K562 (cell line): Measurements from ENCODE around the gene GLI1. TPM values are rescaled to one million over a fixed set of nuclear protein-coding genes. Genes with fewer than 3 reads are reported as not detected.

ENCODE experiments used
- CBFA2T2 ChIP-seq: fragments of 450-650 bp; conservative IDR thresholded peaks from 2 replicates; pipeline ENCODE4 v1.6.1; 2017; ENCODE audit warnings: mild to moderate bottlenecking
- CEBPG ChIP-seq, 3 experiments: fragments of 200-800 bp in 1 of 3; sonication (Bioruptor generic) in 1 of 3; sonication (generic) in 1 of 3; formaldehyde crosslinking in 1 of 3; IDR thresholded peaks in 2 of 3; conservative IDR thresholded peaks in 1 of 3; 2 replicates each; pipeline versions ENCODE4 v1.6.1 to v1.8.0; 2016 to 2022; ENCODE audit warnings: missing compliant biosample characterization in 2 of 3, missing genetic modification characterization in 2 of 3, mild to moderate bottlenecking in 1 of 3, missing genetic modification reagents in 1 of 3
- DMBX1 ChIP-seq: fragments of 250-450 bp; sonication (Bioruptor Pico); IDR thresholded peaks from 2 replicates; pipeline ENCODE4 v1.8.0; 2022; ENCODE audit warnings: inconsistent platforms, mild to moderate bottlenecking, moderate library complexity, borderline replicate concordance
- EP300 ChIP-seq: IDR thresholded peaks from 2 replicates; pipeline ENCODE4 v1.6.1; 2012; ENCODE audit warnings: low read length, improper control_type of control experiment
- KDM5B ChIP-seq: fragments of 200-600 bp; sonication (generic); IDR thresholded peaks from 2 replicates; pipeline ENCODE4 v1.6.1; 2012; ENCODE audit warnings: low read depth, mild to moderate bottlenecking, moderate library complexity, low read length, control low read depth, inconsistent platforms; ENCODE audit not compliant: insufficient replicate concordance
- KLF16 ChIP-seq: IDR thresholded peaks from 2 replicates; pipeline ENCODE4 v1.6.1; 2016; ENCODE audit warnings: antibody characterized with exemption
- MBD2 ChIP-seq: sonication (generic); IDR thresholded peaks from 2 replicates; pipeline ENCODE4 v1.6.1; 2016; ENCODE audit warnings: low read depth, borderline replicate concordance
- MYNN ChIP-seq, 2 experiments: sonication (generic); formaldehyde crosslinking in 1 of 2; IDR thresholded peaks; 2 replicates each; pipeline versions ENCODE4 v1.5.0 to v1.6.1; 2016 to 2020; ENCODE audit warnings: antibody characterized with exemption in 1 of 2, missing genetic modification reagents in 1 of 2
- TOE1 ChIP-seq, 2 experiments: fragments of 450-650 bp in 1 of 2; sonication (generic) in 1 of 2; formaldehyde crosslinking in 1 of 2; IDR thresholded peaks; 2 replicates each; pipeline versions ENCODE4 v1.7.1 to v1.8.0; 2016 to 2022; ENCODE audit warnings: borderline replicate concordance in 2 of 2, mild to moderate bottlenecking in 2 of 2, antibody characterized with exemption in 1 of 2, inconsistent platforms in 1 of 2, low read depth in 1 of 2, missing genetic modification reagents in 1 of 2, moderate library complexity in 1 of 2
- ZFPM2 ChIP-seq: fragments of 250-450 bp; sonication (Bioruptor Pico); IDR thresholded peaks from 2 replicates; pipeline ENCODE4 v1.5.1; 2022; ENCODE audit warnings: mild to moderate bottlenecking
- ZNF431 ChIP-seq: sonication (generic); formaldehyde crosslinking; IDR thresholded peaks from 2 replicates; pipeline ENCODE4 v1.8.0; 2022; ENCODE audit warnings: mild to moderate bottlenecking, missing genetic modification reagents
- ZNF589 ChIP-seq: fragments of 200-800 bp; sonication (Bioruptor generic); IDR thresholded peaks from 2 replicates; pipeline ENCODE4 v1.6.1; 2016; ENCODE audit warnings: low read depth, missing genetic modification characterization, missing compliant biosample characterization
- ZNF707 ChIP-seq: fragments of 250-450 bp; sonication (Bioruptor Pico); conservative IDR thresholded peaks from 2 replicates; pipeline ENCODE4 v1.8.0; 2022; ENCODE audit warnings: inconsistent platforms, mild to moderate bottlenecking, moderate library complexity
- ZNF830 ChIP-seq: fragments of 250-450 bp; sonication (Bioruptor Pico); IDR thresholded peaks from 2 replicates; pipeline ENCODE4 v1.5.0; 2021; ENCODE audit warnings: mild to moderate bottlenecking
- polyA plus RNA-seq, 8 experiments: library from polyadenylated mRNA; depleted of rRNA in 4 of 8; stranded (reverse) in 5 of 8; unstranded in 3 of 8; fragments of >200 nt; fragmentation: Nextera tagmentation in 2 of 8; fragmentation: Illumina TruSeq in 1 of 8; extraction: Ambion mirVana in 2 of 8; extraction: Trizol in 1 of 8; gene quantifications; 2 replicates each; pipeline versions ENCODE4 v1.2.1 to v1.2.3, GENCODE V29; 2011 to 2014; ENCODE audit warnings: inconsistent platforms in 1 of 8, missing spikeins in 1 of 8
- total RNA-seq, 7 experiments: library from RNA; depleted of rRNA in 6 of 7; stranded (reverse); fragments of >200 nt in 6 of 7; fragmentation: Illumina TruSeq in 2 of 7; extraction: Trizol in 2 of 7; gene quantifications; 2 replicates each; pipeline versions ENCODE4 v1.2.1 to v1.2.3, GENCODE V29; 2011 to 2021; ENCODE audit warnings: low replicate concordance in 1 of 7
- TF ChIP-seq, protein P1 (sequence below): fragments of 450-650 bp; formaldehyde crosslinking; IDR thresholded peaks from 2 replicates; pipeline ENCODE4 v1.4.0; 2022; ENCODE audit warnings: missing genetic modification characterization
- TF ChIP-seq, protein P2 (sequence below), 3 experiments: fragments of 200-800 bp in 1 of 3; sonication (Bioruptor generic) in 1 of 3; sonication (generic) in 1 of 3; formaldehyde crosslinking in 1 of 3; IDR thresholded peaks; 2 replicates each; pipeline versions ENCODE4 v1.6.1 to v1.8.0; 2016 to 2022; ENCODE audit warnings: mild to moderate bottlenecking in 2 of 3, missing compliant biosample characterization in 2 of 3, missing genetic modification characterization in 2 of 3, missing genetic modification reagents in 1 of 3
- TF ChIP-seq, protein P3 (sequence below): fragments of 250-450 bp; sonication (Bioruptor Pico); IDR thresholded peaks from 2 replicates; pipeline ENCODE4 v1.4.0; 2020; ENCODE audit warnings: borderline replicate concordance
- TF ChIP-seq, protein P4 (sequence below): sonication (generic); formaldehyde crosslinking; IDR thresholded peaks from 2 replicates; pipeline ENCODE4 v1.8.0; 2022; ENCODE audit warnings: missing genetic modification reagents, mild to moderate bottlenecking, moderate library complexity, borderline replicate concordance

The GLI1 gene
- total and polyA plus RNA-seq, 9 of the 15 experiments (the other 6 are each of a cell fraction or from before 2014, with no cell fraction given) = 0.24 to 3.7 (median 0.61) TPM

DNA sequence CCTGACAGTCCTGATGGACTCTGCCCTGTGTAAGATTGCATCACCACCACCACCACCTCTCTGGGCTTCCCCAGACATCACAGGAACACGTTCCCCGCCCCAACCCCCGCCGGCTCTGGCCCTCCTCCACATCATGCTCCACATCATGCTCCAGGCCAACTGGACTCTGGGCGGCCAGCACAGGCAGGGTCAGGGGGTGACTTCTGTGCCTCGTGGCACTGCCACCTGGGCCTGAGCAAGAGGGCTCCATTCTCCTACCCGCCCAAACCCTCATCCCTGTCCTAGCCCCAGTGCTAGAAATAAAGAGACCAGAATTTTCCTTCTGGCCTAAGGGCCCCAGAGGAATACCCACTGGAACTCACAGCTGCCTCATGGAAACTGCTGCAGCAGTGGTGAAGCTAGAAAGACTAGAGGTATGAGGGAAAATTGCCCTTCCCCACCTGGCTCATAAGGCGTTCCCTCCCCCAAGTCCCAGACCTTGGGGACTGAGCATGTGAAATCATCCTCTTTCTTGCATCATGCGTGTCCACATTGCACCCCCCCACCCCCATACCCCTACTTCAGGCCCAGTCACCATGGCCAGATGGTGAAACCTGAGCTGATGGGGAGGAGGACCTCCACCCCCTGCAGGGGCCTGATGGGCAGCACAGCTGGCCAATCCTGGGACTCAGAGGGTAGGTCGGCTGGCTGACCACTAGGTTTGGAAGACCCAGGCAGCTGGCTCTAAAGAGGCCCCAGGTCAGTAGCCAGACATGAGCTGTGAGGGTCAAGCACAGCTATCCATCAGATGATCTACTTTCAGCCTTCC is 4.8 kb upstream of the GLI1 start, which contains the start of gene INHBE (continued):
- TF ChIP-seq KLF16 (peak; percentile 40; the same call in 1 of the 2 replicates), EP300 (peak; percentile 87), ZFPM2 (peak; percentile 26; the same call in 1 of the 2 replicates), DMBX1 (peak; percentile 94), CEBPG (CRISPR knock-in tag; IDR thresholded peaks at IDR 0.05) (peak; percentile 100), CEBPG (tag; conservative IDR thresholded peaks at IDR 0.05 in 1 of 2, IDR thresholded peaks at IDR 0.05 in 1 of 2) (peak; percentile 91 to 99), CBFA2T2 (peak; percentile 32; the same call in 1 of the 2 replicates), KDM5B (no peak), ZNF431 (CRISPR knock-in tag) (0 out of 2 replicates have a peak, but pooled peaks have one; percentile 29), ZNF589 (CRISPR knock-in tag) (peak; percentile 76), MYNN (IDR thresholded peaks at IDR 0.05) (0 out of 2 replicates have a peak, but pooled peaks have one; percentile 11), MYNN (CRISPR knock-in tag; IDR thresholded peaks at IDR 0.05) (no peak), ZNF830 (0 out of 2 replicates have a peak, but pooled peaks have one; percentile 32), TOE1 (IDR thresholded peaks at IDR 0.05; ENCODE audit: borderline replicate concordance) (peak; percentile 56; the same call in 1 of the 2 replicates), TOE1 (CRISPR knock-in tag; IDR thresholded peaks at IDR 0.05; ENCODE audit: borderline replicate concordance, low read depth) (no peak), MBD2 (0 out of 2 replicates have a peak, but pooled peaks have one; percentile 28), ZNF707 (CRISPR knock-in tag) (0 out of 2 replicates have a peak, but pooled peaks have one; percentile 12)
- TF ChIP-seq, protein P1, sequence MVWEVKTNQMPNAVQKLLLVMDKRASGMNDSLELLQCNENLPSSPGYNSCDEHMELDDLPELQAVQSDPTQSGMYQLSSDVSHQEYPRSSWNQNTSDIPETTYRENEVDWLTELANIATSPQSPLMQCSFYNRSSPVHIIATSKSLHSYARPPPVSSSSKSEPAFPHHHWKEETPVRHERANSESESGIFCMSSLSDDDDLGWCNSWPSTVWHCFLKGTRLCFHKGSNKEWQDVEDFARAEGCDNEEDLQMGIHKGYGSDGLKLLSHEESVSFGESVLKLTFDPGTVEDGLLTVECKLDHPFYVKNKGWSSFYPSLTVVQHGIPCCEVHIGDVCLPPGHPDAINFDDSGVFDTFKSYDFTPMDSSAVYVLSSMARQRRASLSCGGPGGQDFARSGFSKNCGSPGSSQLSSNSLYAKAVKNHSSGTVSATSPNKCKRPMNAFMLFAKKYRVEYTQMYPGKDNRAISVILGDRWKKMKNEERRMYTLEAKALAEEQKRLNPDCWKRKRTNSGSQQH (CRISPR knock-in tag) = peak; percentile 71
- TF ChIP-seq, protein P2, sequence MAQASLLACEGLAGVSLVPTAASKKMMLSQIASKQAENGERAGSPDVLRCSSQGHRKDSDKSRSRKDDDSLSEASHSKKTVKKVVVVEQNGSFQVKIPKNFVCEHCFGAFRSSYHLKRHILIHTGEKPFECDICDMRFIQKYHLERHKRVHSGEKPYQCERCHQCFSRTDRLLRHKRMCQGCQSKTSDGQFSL (CRISPR knock-in tag; IDR thresholded peaks at IDR 0.05) = peak; percentile 99
- TF ChIP-seq, protein P2 (tag; IDR thresholded peaks at IDR 0.05) = peak in 1 of 2 experiments; percentile 95; a peak in 3 of 4 replicates
- TF ChIP-seq, protein P3, sequence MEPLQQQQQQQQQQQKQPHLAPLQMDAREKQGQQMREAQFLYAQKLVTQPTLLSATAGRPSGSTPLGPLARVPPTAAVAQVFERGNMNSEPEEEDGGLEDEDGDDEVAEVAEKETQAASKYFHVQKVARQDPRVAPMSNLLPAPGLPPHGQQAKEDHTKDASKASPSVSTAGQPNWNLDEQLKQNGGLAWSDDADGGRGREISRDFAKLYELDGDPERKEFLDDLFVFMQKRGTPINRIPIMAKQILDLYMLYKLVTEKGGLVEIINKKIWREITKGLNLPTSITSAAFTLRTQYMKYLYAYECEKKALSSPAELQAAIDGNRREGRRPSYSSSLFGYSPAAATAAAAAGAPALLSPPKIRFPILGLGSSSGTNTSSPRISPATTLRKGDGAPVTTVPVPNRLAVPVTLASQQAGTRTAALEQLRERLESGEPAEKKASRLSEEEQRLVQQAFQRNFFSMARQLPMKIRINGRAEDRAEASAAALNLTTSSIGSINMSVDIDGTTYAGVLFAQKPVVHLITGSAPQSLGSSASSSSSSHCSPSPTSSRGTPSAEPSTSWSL (CRISPR knock-in tag) = 0 out of 2 replicates have a peak, but pooled peaks have one; percentile 41
- TF ChIP-seq, protein P4, sequence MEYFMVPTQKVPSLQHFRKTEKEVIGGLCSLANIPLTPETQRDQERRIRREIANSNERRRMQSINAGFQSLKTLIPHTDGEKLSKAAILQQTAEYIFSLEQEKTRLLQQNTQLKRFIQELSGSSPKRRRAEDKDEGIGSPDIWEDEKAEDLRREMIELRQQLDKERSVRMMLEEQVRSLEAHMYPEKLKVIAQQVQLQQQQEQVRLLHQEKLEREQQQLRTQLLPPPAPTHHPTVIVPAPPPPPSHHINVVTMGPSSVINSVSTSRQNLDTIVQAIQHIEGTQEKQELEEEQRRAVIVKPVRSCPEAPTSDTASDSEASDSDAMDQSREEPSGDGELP (CRISPR knock-in tag) = peak; percentile 98
